Measurements from ENCODE around the gene LTB4R. TPM values are rescaled to one million over a fixed set of nuclear protein-coding genes. Genes with fewer than 3 reads are reported as not detected.

LTB4R gene
- polyA plus RNA-seq, 1 donor from 2014 or later, result 4.3 TPM

DNA sequence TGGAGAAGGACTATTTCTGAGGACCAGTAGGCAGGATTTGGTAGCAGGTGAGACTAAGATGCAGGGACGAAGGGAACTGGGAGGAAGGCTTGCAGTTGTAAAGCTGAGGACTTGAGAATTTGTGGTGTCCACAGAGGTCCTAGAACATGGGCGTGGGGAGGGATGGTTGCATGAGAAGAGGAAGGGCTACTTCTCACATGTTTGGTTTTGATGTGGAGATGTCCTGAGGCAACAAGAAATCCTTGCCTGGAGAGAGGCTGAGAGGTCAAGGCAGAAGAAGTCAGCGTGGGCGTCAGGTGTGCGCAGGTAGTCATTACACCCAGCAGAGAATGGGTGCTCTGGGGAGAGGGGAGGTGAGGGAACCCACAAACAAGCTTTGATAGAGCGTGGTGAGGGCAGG, 34.2 kb upstream of the LTB4R start:
- Histone ChIP-seq H3K4me2 (ENCODE audit: low read length) (no peak overlapping the region), H4K20me1 (ENCODE audit: insufficient read depth) (no peaks in the 10 kb centered on the region), H3K27ac (ENCODE audit: low read length) (no peak overlapping the region), H3K36me3 (ENCODE audit: insufficient read depth, low read length) (no peaks in the 10 kb centered on the region), H2AFZ (ENCODE audit: low read depth, low read length) (no peak overlapping the region), H3K9me2 (ENCODE audit: insufficient read depth, low read length) (no peaks in the 10 kb centered on the region), H3K27me3 (ENCODE audit: insufficient read depth, low read depth, low read length) (no peaks in the 10 kb centered on the region), H3K9ac (ENCODE audit: low read length) (no peak overlapping the region), H3K79me2 (replicated peaks; ENCODE audit: insufficient read depth, low read length) (no peaks in the 10 kb centered on the region), H3F3A (ENCODE audit: insufficient read depth, low read length, poor library complexity, severe bottlenecking) (no peaks in the 10 kb centered on the region), H3K4me3 (ENCODE audit: low read length) (no peak overlapping the region), H3K9me3 (ENCODE audit: low read length) (no peaks in the 10 kb centered on the region)
- TF ChIP-seq, protein P1, sequence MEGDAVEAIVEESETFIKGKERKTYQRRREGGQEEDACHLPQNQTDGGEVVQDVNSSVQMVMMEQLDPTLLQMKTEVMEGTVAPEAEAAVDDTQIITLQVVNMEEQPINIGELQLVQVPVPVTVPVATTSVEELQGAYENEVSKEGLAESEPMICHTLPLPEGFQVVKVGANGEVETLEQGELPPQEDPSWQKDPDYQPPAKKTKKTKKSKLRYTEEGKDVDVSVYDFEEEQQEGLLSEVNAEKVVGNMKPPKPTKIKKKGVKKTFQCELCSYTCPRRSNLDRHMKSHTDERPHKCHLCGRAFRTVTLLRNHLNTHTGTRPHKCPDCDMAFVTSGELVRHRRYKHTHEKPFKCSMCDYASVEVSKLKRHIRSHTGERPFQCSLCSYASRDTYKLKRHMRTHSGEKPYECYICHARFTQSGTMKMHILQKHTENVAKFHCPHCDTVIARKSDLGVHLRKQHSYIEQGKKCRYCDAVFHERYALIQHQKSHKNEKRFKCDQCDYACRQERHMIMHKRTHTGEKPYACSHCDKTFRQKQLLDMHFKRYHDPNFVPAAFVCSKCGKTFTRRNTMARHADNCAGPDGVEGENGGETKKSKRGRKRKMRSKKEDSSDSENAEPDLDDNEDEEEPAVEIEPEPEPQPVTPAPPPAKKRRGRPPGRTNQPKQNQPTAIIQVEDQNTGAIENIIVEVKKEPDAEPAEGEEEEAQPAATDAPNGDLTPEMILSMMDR (IDR thresholded peaks at IDR 0.05; ENCODE audit: poor library complexity, severe bottlenecking), result no peak
- TF ChIP-seq SMC3 (conservative IDR thresholded peaks at IDR 0.05; ENCODE audit: poor library complexity) (no peak), POLR2AphosphoS5 (IDR thresholded peaks at IDR 0.05) (no peak), MXI1 (conservative IDR thresholded peaks at IDR 0.05; ENCODE audit: poor library complexity, severe bottlenecking) (no peak), EP300 (conservative IDR thresholded peaks at IDR 0.05; ENCODE audit: poor library complexity, severe bottlenecking) (no peak), RAD21 (conservative IDR thresholded peaks at IDR 0.05) (no peak), EZH2 (IDR thresholded peaks at IDR 0.05; ENCODE audit: borderline replicate concordance, insufficient read depth, low read length, poor library complexity, severe bottlenecking) (no peak), TAF1 (IDR thresholded peaks at IDR 0.05; ENCODE audit: low read depth) (no peak)
- TF ChIP-seq, protein P2, sequence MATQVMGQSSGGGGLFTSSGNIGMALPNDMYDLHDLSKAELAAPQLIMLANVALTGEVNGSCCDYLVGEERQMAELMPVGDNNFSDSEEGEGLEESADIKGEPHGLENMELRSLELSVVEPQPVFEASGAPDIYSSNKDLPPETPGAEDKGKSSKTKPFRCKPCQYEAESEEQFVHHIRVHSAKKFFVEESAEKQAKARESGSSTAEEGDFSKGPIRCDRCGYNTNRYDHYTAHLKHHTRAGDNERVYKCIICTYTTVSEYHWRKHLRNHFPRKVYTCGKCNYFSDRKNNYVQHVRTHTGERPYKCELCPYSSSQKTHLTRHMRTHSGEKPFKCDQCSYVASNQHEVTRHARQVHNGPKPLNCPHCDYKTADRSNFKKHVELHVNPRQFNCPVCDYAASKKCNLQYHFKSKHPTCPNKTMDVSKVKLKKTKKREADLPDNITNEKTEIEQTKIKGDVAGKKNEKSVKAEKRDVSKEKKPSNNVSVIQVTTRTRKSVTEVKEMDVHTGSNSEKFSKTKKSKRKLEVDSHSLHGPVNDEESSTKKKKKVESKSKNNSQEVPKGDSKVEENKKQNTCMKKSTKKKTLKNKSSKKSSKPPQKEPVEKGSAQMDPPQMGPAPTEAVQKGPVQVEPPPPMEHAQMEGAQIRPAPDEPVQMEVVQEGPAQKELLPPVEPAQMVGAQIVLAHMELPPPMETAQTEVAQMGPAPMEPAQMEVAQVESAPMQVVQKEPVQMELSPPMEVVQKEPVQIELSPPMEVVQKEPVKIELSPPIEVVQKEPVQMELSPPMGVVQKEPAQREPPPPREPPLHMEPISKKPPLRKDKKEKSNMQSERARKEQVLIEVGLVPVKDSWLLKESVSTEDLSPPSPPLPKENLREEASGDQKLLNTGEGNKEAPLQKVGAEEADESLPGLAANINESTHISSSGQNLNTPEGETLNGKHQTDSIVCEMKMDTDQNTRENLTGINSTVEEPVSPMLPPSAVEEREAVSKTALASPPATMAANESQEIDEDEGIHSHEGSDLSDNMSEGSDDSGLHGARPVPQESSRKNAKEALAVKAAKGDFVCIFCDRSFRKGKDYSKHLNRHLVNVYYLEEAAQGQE (IDR thresholded peaks at IDR 0.05; ENCODE audit: borderline replicate concordance), result no peak

DNA sequence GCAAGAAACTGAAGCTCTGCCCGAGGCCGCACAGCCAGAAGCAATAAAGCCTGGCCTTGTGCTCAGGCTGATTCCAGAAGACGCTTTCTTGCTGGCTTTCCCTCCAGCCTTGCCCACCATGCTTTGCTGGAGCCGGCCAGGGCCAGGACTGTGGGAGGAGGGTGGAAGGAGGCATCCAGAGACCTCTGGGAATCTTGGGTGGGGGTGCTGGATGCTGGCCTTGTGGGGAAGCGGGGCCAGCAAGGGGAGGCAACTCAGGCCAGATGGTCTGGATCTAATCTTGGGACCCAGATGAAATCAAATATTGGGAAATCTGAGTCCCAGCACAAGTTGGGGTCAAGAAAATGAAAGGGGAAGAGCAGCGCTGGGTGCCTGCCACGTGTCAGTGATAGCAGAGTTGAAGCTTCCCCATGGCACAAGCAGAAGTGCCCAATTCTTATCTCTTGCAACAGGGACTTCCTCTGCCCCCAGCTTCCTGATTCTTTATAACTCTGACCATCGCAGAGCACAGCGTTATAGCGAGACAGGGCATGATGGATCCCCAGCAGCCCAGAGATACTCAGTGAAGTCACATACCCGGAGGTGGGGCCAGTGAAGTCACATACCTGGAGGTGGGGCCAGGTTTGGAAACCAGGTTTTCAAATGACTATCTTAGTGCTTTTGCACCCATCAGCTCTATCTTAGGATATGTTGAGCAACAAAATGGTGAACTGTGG, 33.5 kb upstream of the LTB4R start:
- no peak overlapping the region for H3K9ac ChIP-seq (ENCODE audit: low read length)
- no peaks in the 10 kb centered on the region for H3K9me2 ChIP-seq (ENCODE audit: insufficient read depth, low read length)
- no peaks in the 10 kb centered on the region for H4K20me1 ChIP-seq (ENCODE audit: insufficient read depth)
- H3K79me2 ChIP-seq (replicated peaks; ENCODE audit: insufficient read depth, low read length), result no peaks in the 10 kb centered on the region
- no peaks in the 10 kb centered on the region for H3F3A ChIP-seq (ENCODE audit: insufficient read depth, low read length, poor library complexity, severe bottlenecking)
- H2AFZ ChIP-seq (ENCODE audit: low read depth, low read length), result no peak overlapping the region
- no peak for TF ChIP-seq TAF1 (IDR thresholded peaks at IDR 0.05; ENCODE audit: low read depth)
- TF ChIP-seq, protein P1 (IDR thresholded peaks at IDR 0.05; ENCODE audit: poor library complexity, severe bottlenecking), result no peak
- TF ChIP-seq EZH2 (IDR thresholded peaks at IDR 0.05; ENCODE audit: borderline replicate concordance, insufficient read depth, low read length, poor library complexity, severe bottlenecking), result no peak
- no peak for TF ChIP-seq SMC3 (conservative IDR thresholded peaks at IDR 0.05; ENCODE audit: poor library complexity)
- TF ChIP-seq, protein P2 (IDR thresholded peaks at IDR 0.05; ENCODE audit: borderline replicate concordance), result no peak
- H3K27ac ChIP-seq (ENCODE audit: low read length), result no peak overlapping the region
- no peaks in the 10 kb centered on the region for H3K27me3 ChIP-seq (ENCODE audit: insufficient read depth, low read depth, low read length)
- no peaks in the 10 kb centered on the region for H3K9me3 ChIP-seq (ENCODE audit: low read length)
- no peak overlapping the region for H3K4me2 ChIP-seq (ENCODE audit: low read length)
- no peak overlapping the region for H3K4me3 ChIP-seq (ENCODE audit: low read length)
- no peaks in the 10 kb centered on the region for H3K36me3 ChIP-seq (ENCODE audit: insufficient read depth, low read length)
